ENCODE data around the gene ATP5F1B.

DNA sequence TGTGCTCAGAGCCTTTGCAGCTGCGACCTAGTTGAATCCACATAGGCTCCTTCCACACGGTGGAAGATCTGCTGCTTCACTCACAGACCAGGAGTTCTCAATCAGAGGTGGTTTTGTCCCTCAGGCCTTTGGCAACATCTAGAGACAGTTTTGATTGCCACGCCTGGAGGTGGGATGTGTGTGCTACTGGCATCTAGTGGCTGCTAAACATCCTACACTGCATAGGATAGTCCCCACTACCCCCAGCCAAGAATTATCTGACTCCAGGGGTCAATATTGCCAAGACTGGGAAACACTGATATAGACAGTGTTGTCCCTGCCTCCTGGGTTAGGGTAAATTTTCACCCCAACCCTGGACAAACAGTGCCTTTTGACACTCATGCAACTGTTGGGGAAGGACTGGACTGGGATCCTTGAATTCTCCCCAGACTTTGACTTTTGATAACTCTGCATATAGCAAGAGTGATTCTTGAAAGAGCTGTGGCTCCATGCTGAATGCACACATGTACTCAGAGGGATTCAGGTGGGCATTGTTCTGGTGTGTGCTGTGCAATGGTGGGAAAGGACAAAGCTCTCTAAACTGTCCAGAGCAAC lies 55.5 kb downstream of the ATP5F1B start:
- TF ChIP-seq POLR2A (IDR thresholded peaks at IDR 0.05; ENCODE audit: low read depth, low read length) = no peak
- TF ChIP-seq POLR2AphosphoS5 (IDR thresholded peaks at IDR 0.05; ENCODE audit: low read depth, low read length) = no peak
- TF ChIP-seq TAF1 (IDR thresholded peaks at IDR 0.05; ENCODE audit: low read depth, low read length) = no peak
- no peak for TF ChIP-seq SPI1 (IDR thresholded peaks at IDR 0.05; ENCODE audit: low read depth, low read length)
- TF ChIP-seq PAX5 (IDR thresholded peaks at IDR 0.05; ENCODE audit: insufficient read depth, low read length, severe bottlenecking) = no peak
- TF ChIP-seq POU2F2 (IDR thresholded peaks at IDR 0.05; ENCODE audit: low read depth, low read length) = no peak

Measured in GM12891 (cell line).